Testis (tissue), 3 donors: ENCODE results near the gene SLC9A1. TPM values are rescaled to one million over a fixed set of nuclear protein-coding genes. Genes with fewer than 3 reads are reported as not detected.

ENCODE experiments used
- DNase-seq: peaks from one replicate; pipeline ENCODE4 v3.0.0-alpha.2; 2019
- H3K27ac ChIP-seq, 2 donors: fragments of 200-600 bp; sonication (generic); one replicate each; pipeline ENCODE4 v1.5.1; 2019
- H3K27me3 ChIP-seq: fragments of 200-600 bp; sonication (generic); one replicate; pipeline ENCODE4 v1.5.1; 2019
- H3K36me3 ChIP-seq: fragments of 200-600 bp; sonication (generic); one replicate; pipeline ENCODE4 v1.5.1; 2017; ENCODE audit warnings: low read depth; ENCODE audit errors: missing control alignments
- H3K4me1 ChIP-seq: fragments of 200-600 bp; sonication (generic); one replicate; pipeline ENCODE4 v1.5.1; 2019
- H3K4me3 ChIP-seq, 2 donors: fragments of 200-600 bp; sonication (generic); one replicate each; pipeline ENCODE4 v1.5.1; 2017 to 2019
- H3K9me3 ChIP-seq: fragments of 200-600 bp; sonication (generic); one replicate; pipeline ENCODE4 v1.5.1; 2017
- POLR2A ChIP-seq: fragments of 450-650 bp; IDR thresholded peaks from one replicate; pipeline ENCODE4 v1.6.1; 2017; ENCODE audit warnings: antibody characterized with exemption, mild to moderate bottlenecking, moderate library complexity
- WGBS, 2 donors: methylation state at CpG; one replicate each; pipeline ENCODE4 v1.1.5; 2018; 5-methylcytosine and 5-hydroxymethylcytosine counted together
- intact Hi-C: fragments of 100-400 bp; cut with DNase I; formaldehyde crosslinking; loops from one replicate; pipeline ENCODE4 v1.15.1; 2023; ENCODE audit warnings: low total_unique reads
- polyA plus RNA-seq: library from polyadenylated mRNA; stranded (reverse); fragments of 350-450 nt; fragmentation: Illumina TruSeq; extraction: RNeasy Lipid Tissue Mini Kit (QIAGEN cat#74804); gene quantifications from one replicate; pipeline ENCODE4 v1.2.3, GENCODE V29; 2014; ENCODE audit warnings: low read depth, low replicate concordance; ENCODE audit not compliant: insufficient read depth
- total RNA-seq, 2 donors: library from RNA; depleted of rRNA; stranded (reverse); fragments of >200 nt; gene quantifications; one replicate each; pipeline ENCODE4 v1.2.3, GENCODE V29; 2016
- TF ChIP-seq, protein P1 (sequence below), 3 experiments: fragments of 450-650 bp in 2 of 3; fragments of 200-600 bp in 1 of 3; sonication (generic) in 1 of 3; IDR thresholded peaks; one replicate each; pipeline ENCODE4 v1.5.1; 2016 to 2019; ENCODE audit warnings: antibody characterized with exemption in 3 of 3, mild to moderate bottlenecking in 2 of 3, moderate library complexity in 1 of 3

Gene SLC9A1
- total and polyA plus RNA-seq, 3 donors from 2014 or later, result 16.8 to 33.5 (median 26.4) TPM

DNA sequence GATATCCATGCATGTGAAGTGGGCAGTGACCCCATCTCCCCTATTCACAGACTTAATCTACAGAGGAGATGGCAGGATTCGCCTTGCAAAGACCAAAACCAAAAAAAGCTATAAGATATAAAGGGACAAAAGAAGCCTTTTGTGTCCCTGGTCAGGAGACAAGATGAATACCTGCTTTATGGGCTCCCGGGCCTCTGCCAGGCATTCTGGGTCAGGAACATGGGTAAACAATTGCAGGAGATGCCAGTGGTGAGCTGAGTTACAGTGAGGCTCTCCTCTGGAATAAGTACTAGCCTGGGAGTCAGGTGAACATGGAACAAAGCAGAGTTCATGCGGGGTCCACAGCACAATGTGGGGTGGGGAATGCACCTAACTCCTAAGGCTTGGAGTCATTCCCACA, 4.7 kb downstream of the SLC9A1 start:
- H3K4me3 ChIP-seq, result no peak overlapping the region
- DNase-seq, result no peak
- no peak for TF ChIP-seq POLR2A
- TF ChIP-seq, protein P1, sequence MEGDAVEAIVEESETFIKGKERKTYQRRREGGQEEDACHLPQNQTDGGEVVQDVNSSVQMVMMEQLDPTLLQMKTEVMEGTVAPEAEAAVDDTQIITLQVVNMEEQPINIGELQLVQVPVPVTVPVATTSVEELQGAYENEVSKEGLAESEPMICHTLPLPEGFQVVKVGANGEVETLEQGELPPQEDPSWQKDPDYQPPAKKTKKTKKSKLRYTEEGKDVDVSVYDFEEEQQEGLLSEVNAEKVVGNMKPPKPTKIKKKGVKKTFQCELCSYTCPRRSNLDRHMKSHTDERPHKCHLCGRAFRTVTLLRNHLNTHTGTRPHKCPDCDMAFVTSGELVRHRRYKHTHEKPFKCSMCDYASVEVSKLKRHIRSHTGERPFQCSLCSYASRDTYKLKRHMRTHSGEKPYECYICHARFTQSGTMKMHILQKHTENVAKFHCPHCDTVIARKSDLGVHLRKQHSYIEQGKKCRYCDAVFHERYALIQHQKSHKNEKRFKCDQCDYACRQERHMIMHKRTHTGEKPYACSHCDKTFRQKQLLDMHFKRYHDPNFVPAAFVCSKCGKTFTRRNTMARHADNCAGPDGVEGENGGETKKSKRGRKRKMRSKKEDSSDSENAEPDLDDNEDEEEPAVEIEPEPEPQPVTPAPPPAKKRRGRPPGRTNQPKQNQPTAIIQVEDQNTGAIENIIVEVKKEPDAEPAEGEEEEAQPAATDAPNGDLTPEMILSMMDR (IDR thresholded peaks at IDR 0.05), result no peak
- intact Hi-C loops, result loop anchor here (5.0 kb wide), 1 partner anchor 38 kb away; no protein-coding TSS in a partner anchor
- H3K9me3 ChIP-seq, result no peaks in the 10 kb centered on the region
- peaks cover 41% of the 10 kb centered on the region for H3K4me1 ChIP-seq
- H3K27ac ChIP-seq, result no peak overlapping the region
- no peaks in the 10 kb centered on the region for H3K36me3 ChIP-seq
- 71 to 84% methylated on average over 3 of the region's 3 CpGs for WGBS, 2 donors
- H3K27me3 ChIP-seq, result no peaks in the 10 kb centered on the region

DNA sequence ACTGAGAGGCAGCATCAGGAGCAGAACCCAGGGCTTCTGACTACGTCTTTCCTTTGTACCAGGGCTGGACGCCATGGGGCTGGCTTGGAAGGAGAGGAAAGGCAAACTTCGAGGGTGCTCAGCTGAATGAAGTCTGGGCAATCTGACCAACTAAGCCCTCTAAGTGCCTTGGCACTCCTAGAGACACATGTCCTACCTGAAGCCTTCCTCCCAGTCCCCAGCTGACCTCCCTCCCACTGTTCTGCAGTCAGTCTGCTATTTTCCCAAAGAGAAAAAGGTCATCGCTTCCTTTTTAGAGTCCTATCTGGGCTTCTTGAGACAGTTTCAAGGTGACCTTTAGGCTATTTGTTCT, 5.2 kb downstream of the SLC9A1 start:
- TF ChIP-seq POLR2A, result no peak
- TF ChIP-seq, protein P1 (IDR thresholded peaks at IDR 0.05), result no peak
- Histone ChIP-seq H3K4me3 (no peak overlapping the region), H3K4me1 (peaks cover 44% of the 10 kb centered on the region), H3K9me3 (no peaks in the 10 kb centered on the region), H3K36me3 (no peaks in the 10 kb centered on the region), H3K27ac (no peak overlapping the region), H3K27me3 (no peaks in the 10 kb centered on the region)
- no peak for DNase-seq
- 81 to 84% methylated on average over 4 of the region's 4 CpGs for WGBS, 2 donors
- intact Hi-C loops, result loop anchor here (5.0 kb wide), 1 partner anchor 37 kb away; no protein-coding TSS in a partner anchor

DNA sequence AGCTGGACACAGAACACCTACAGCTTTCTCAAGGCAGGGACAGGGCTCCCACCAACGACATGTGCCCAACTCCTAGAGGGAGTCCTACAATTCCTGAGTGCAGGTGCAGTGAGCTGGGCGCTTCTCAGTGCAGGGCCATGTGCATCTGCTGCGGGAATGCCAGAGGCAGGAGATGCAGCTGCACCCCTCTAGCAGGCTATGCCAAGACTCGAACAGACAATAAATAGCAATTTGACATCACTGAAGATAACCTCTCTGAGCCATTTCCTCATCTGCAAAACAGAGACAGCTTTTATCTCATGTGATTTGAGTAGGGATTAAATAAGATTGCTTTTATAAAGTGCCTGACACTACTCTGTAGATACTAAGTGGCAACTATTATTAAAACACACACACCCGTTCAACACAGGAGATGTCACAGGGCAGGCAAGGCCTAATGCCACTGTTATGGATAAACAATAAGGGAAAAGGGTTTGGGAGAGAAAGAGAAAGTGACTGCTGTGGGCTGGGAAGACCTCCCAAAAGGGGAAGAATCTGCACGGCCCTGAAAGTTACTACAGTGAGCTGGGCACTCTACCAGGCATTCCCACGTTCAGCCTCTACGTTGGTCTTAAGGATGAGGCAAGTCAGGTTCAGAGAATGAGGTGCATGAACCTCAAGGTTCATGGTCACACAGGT, 5.7 kb downstream of the SLC9A1 start:
- intact Hi-C loops, result no loop called here
- DNase-seq, result no peak
- Histone ChIP-seq H3K4me3 (no peak overlapping the region), H3K36me3 (no peaks in the 10 kb centered on the region), H3K27me3 (no peaks in the 10 kb centered on the region), H3K9me3 (no peaks in the 10 kb centered on the region), H3K4me1 (peaks cover 41% of the 10 kb centered on the region), H3K27ac (no peak overlapping the region)
- TF ChIP-seq, protein P1 (IDR thresholded peaks at IDR 0.05), result no peak
- 52 to 63% methylated on average over 8 of the region's 8 CpGs for WGBS, 2 donors

DNA sequence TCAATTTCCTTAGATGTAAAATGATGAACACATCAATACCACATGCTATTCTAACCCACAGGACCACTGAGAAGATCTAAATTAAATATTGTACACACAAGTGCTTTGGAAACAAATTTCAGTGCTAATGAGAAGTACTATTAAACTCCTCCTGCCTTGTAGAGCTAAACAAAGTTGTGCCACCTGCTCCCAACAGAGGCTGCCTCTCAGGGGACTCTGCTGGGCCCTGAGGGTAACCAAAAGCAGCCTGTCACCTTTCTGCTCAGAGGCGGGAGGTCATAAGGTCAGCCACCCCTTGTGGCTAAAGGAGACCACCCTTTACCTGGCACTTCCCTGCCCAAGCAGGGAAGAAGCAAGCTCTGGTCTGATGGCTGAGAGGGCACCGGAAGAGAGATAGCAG, 6.3 kb downstream of the SLC9A1 start:
- intact Hi-C loops, result no loop called here
- H3K4me1 ChIP-seq, result peaks cover 37% of the 10 kb centered on the region
- H3K4me3 ChIP-seq, result no peak overlapping the region
- no peaks in the 10 kb centered on the region for H3K36me3 ChIP-seq
- no peaks in the 10 kb centered on the region for H3K27me3 ChIP-seq
- H3K27ac ChIP-seq, result no peak overlapping the region
- WGBS, 2 donors, result 67 to 91% methylated on average over 2 of the region's 2 CpGs
- DNase-seq, result no peak
- no peaks in the 10 kb centered on the region for H3K9me3 ChIP-seq
- TF ChIP-seq, protein P1 (IDR thresholded peaks at IDR 0.05), result no peak
- no peak for TF ChIP-seq POLR2A
